ENCODE data around the gene VPS16.

VPS16 gene

GRCh38 chr20:2883726-2884637 is 43.4 kb downstream of the VPS16 start:
- in situ Hi-C loops (cut with HindIII; ENCODE audit: low sequenced_read_pairs) = no loop called here
- DNase-seq (ENCODE audit: low read depth) = no peak
- H3K4me3 ChIP-seq (ENCODE audit: low read depth, low read length) = no peak overlapping the region
- no peak for TF ChIP-seq CTCF (IDR thresholded peaks at IDR 0.05; ENCODE audit: low read depth, low read length, missing control alignments)

- no peak for TF ChIP-seq CTCF (IDR thresholded peaks at IDR 0.05; ENCODE audit: low read depth, low read length, missing control alignments)
- in situ Hi-C loops (cut with HindIII; ENCODE audit: low sequenced_read_pairs) = no loop called here
- no peak for DNase-seq (ENCODE audit: low read depth)
Measured at GRCh38 chr20:2887715-2888114, 47.2 kb downstream of the VPS16 start.

GRCh38 chr20:2888224-2888955 is 47.8 kb downstream of the VPS16 start:
- no peak for DNase-seq (ENCODE audit: low read depth)
- in situ Hi-C loops (cut with HindIII; ENCODE audit: low sequenced_read_pairs) = no loop called here
- H3K4me3 ChIP-seq (ENCODE audit: low read depth, low read length) = no peak overlapping the region
- TF ChIP-seq CTCF (IDR thresholded peaks at IDR 0.05; ENCODE audit: low read depth, low read length, missing control alignments) = no peak

More at GRCh38 chr20:2887715-2888114, 47.2 kb downstream of the VPS16 start:
- H3K4me3 ChIP-seq (ENCODE audit: low read depth, low read length) = no peak overlapping the region

- DNase-seq (ENCODE audit: low read depth) = no peak
- TF ChIP-seq CTCF (IDR thresholded peaks at IDR 0.05; ENCODE audit: low read depth, low read length, missing control alignments) = no peak
- in situ Hi-C loops (cut with HindIII; ENCODE audit: low sequenced_read_pairs) = no loop called here
- H3K4me3 ChIP-seq (ENCODE audit: low read depth, low read length) = no peak overlapping the region
Measured at GRCh38 chr20:2889209-2889608, 48.7 kb downstream of the VPS16 start.

GRCh38 chr20:2889797-2890196 is 49.3 kb downstream of the VPS16 start:
- no peak for DNase-seq (ENCODE audit: low read depth)
- TF ChIP-seq CTCF (IDR thresholded peaks at IDR 0.05; ENCODE audit: low read depth, low read length, missing control alignments) = no peak
- in situ Hi-C loops (cut with HindIII; ENCODE audit: low sequenced_read_pairs) = no loop called here
- no peak overlapping the region for H3K4me3 ChIP-seq (ENCODE audit: low read depth, low read length)

- TF ChIP-seq CTCF (IDR thresholded peaks at IDR 0.05; ENCODE audit: low read depth, low read length, missing control alignments) = no peak
- DNase-seq (ENCODE audit: low read depth) = no peak
- in situ Hi-C loops (cut with HindIII; ENCODE audit: low sequenced_read_pairs) = no loop called here
- H3K4me3 ChIP-seq (ENCODE audit: low read depth, low read length) = no peak overlapping the region
Measured at GRCh38 chr20:2890742-2891141, 50.2 kb downstream of the VPS16 start.

All from astrocyte of the cerebellum (primary cell).